GM12864 (cell line): ENCODE results near the gene ETDC.

Experiments
- DNase-seq: peaks from one replicate; pipeline ENCODE4 v3.0.0-alpha.2; 2011; ENCODE audit warnings: low read depth
- H3K4me3 ChIP-seq: 2 replicates; pipeline ENCODE4 v1.5.1; 2011; ENCODE audit warnings: mild to moderate bottlenecking, low read depth, low read length, control low read depth
- CTCF ChIP-seq: IDR thresholded peaks from 2 replicates; pipeline ENCODE4 v1.5.1; 2011; ENCODE audit warnings: low read depth, mild to moderate bottlenecking, moderate library complexity, low read length, control low read depth, inconsistent platforms; ENCODE audit errors: missing control alignments

Gene ETDC

DNA sequence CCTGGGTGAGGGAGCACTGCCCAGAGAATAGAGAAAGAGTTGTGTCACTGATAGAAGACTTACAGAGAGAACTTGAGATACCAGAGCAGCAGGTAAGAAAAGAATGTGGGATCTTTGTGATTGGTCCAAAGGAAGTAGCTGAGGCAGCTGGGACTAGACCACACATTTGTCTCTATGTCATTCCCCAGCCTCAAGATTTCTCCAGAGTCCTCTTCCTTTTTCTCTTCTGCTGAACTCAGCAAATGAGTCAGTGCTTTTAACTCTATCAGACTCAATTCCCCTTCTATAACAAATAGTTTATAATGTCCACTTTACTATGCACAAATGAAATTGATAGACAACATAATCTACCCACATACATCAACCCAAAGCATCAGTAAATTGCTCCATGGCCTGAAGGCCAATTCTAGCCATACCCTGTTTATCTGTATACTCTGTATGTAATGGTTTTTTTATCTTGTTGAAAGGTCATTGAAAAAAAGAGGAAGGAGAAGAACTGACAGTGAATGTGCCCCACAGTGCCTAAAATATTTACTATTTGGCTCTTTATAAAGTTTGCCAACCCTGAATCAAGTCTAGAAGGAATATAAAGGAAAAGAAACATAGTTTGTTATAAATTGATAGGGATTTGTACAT, 38.2 kb downstream of the ETDC start:
- no peak for TF ChIP-seq CTCF
- no peak for DNase-seq

GRCh38 chrX:135354288-135354687, 45.0 kb downstream of the ETDC start:
- TF ChIP-seq CTCF = no peak
- H3K4me3 ChIP-seq = no peak overlapping the region
- no peak for DNase-seq

More for the DNA sequence above, 38.2 kb downstream of the ETDC start:
- H3K4me3 ChIP-seq = no peak overlapping the region
